Stimulated activated CD4-positive, alpha-beta T cell treated with anti-CD3 and anti-CD28 coated beads, Interleukin-4, amount 100 ng/mL, for 48 hours (primary cell): ENCODE data around the gene ARHGEF9.
"Not testable (repeated sequence)": the region's sequence is repeated elsewhere in the genome, so short reads cannot be mapped to it uniquely, and the experiment has no call there.

ENCODE experiments used
- DNase-seq, 2 donors: peaks; one replicate each; pipeline ENCODE4 v3.0.0-alpha.2; 2020; ENCODE audit warnings: low read depth in 2 of 2

ARHGEF9 gene

GRCh38 chrX:63658920-63659319, 126.1 kb downstream of the ARHGEF9 start:
- DNase-seq = no peak

DNA sequence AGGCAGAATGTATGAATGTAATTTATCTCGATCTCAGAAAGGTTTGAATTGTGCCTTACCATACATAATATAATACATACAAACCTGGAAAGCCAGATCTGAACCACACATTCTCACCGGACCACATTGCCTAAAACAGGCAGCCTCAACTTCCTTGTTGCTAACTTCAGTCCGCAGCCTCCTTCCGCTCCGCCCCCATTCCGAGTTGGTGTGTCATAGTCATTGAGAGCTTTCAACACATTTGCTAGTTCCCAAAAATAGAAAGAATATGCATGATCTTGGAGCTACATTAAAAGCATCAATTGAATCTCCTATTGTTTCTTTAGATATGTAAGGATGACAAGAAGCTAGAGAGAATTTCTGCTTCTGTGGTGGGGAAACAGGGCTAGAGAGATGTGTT, 127.2 kb downstream of the ARHGEF9 start:
- no peak for DNase-seq

- no peak for DNase-seq
These were observed 128.0 kb downstream of the ARHGEF9 start for GRCh38 chrX:63656871-63657580.

DNA sequence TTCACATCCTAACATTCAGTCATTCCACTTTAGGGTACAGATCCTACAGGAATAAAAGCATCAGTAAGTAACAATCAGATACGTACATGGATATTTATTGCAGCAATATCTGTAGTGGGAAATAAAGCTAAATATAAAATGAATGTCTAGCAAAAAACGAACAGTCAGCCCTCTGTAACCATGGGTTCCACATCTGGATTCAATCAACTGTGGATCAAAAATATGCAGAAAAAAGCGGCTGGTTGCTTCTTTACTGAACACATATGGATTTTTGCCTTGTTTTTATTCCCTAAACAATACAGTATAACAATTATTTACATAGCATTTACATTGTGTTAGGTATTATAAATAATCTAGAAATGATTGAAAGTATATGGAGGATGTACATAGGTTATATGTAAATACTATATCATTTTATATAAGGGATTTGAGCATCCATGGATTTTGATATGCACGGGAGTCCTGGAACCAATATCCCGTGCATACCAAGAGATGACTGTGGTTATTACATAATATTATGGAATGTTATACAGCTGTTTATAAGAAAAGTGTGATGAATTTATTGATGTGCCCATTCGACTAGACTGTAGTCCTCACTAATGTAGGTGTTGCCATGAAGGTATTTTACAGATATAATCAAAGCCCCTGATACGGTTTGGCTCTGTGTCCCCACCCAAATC, 132.8 kb downstream of the ARHGEF9 start:
- no peak for DNase-seq

DNA sequence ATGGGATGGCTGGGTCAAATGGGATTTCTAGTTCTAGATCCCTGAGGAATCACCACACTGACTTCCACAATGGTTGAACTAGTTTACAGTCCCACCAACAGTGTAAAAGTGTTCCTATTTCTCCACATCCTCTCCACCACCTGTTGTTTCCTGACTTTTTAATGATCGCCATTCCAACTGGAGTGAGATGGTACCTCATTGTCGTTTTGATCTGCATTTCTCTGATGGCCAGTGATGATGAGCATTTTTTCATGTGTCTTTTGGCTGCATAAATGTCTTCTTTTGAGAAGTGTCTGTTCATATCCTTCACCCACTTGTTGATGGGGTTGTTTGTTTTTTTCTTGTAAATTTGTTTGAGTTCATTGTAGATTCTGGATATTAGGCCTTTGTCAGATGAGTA, 139.3 kb downstream of the ARHGEF9 start:
- not testable (repeated sequence) for DNase-seq

GRCh38 chrX:63635750-63636149, 149.3 kb downstream of the ARHGEF9 start:
- DNase-seq = no peak

- no peak for DNase-seq
These were observed 171.4 kb downstream of the ARHGEF9 start for GRCh38 chrX:63613531-63614028.

DNA sequence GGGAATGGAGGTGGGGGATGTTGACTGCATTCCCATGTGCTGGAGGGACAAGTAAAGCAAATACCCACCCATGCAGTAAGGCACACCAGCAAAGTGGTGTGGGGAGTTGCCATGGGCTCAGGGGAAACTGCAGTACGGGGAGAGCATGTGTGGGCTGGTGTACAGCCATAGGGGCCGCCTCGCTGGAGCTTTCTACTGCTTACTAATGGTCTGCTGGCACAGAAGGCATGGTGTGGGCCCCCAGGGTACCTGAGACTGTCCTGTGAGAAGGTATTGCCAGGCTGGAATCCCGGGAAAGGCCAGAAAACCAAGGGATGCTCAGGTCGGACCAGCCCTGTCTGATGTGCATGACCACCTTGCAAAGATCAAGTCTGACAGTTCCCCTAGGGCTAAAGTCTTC, 199.1 kb downstream of the ARHGEF9 start:
- no peak for DNase-seq
